Suprapubic skin (tissue), 4 donors: ENCODE data around the gene MARS1.

Experiments used
- POLR2A ChIP-seq, 2 donors: fragments of 450-650 bp; IDR thresholded peaks; one replicate each; pipeline ENCODE4 v1.6.1; 2017; ENCODE audit warnings: antibody characterized with exemption in 2 of 2, mild to moderate bottlenecking in 2 of 2, moderate library complexity in 2 of 2
- POLR2AphosphoS5 ChIP-seq, 3 donors: sonication (generic); formaldehyde crosslinking; IDR thresholded peaks; one replicate each; pipeline ENCODE4 v1.6.1; 2017; ENCODE audit warnings: antibody characterized with exemption in 3 of 3
- TF ChIP-seq, protein P1 (sequence below), 2 donors: fragments of 200-600 bp in 1 of 2; fragments of 450-650 bp in 1 of 2; sonication (generic) in 1 of 2; IDR thresholded peaks; one replicate each; pipeline ENCODE4 v1.5.1; 2016 to 2019; ENCODE audit warnings: antibody characterized with exemption in 2 of 2, mild to moderate bottlenecking in 1 of 2, moderate library complexity in 1 of 2

DNA sequence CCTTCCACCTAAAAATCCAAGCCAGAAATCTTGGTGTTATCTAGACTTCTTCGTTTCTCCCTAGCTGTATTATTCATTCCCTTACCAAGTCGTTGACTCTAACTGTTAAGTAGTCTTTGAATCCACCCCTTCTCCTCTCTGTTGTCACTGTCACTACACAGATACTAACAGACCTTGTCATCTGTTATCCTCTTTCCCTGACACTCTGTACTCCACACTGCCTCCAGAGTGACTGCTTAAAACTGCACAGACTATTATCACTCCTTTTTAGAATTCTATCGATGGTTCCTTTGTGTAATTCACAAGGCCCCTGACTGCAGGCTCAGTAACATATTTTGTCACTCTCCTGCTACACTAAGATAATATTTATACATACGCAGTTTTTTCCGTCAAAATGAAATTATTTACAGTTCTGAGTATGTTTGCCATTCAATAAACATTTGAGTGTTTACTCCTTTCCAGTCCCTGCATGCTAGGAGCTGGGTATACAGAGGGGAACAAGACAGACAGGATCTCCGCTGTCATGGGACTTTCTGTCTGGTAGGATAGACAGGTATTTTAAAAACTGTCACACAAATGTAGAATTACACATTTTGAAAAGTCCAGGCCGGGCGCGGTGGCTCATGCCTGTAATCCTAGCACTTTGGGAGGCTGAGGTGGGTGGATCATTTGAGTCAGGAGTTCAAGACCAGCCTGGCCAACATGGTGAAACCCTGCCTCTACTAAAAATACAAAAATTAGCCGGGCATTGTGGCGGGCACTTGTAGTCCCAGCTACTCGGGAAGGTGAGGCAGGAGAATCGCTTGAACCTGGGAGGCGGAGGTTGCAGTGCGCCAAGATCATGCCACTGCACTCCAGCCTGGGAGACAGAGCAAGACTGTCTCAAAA, 3.8 kb downstream of the MARS1 start:
- TF ChIP-seq, protein P1, sequence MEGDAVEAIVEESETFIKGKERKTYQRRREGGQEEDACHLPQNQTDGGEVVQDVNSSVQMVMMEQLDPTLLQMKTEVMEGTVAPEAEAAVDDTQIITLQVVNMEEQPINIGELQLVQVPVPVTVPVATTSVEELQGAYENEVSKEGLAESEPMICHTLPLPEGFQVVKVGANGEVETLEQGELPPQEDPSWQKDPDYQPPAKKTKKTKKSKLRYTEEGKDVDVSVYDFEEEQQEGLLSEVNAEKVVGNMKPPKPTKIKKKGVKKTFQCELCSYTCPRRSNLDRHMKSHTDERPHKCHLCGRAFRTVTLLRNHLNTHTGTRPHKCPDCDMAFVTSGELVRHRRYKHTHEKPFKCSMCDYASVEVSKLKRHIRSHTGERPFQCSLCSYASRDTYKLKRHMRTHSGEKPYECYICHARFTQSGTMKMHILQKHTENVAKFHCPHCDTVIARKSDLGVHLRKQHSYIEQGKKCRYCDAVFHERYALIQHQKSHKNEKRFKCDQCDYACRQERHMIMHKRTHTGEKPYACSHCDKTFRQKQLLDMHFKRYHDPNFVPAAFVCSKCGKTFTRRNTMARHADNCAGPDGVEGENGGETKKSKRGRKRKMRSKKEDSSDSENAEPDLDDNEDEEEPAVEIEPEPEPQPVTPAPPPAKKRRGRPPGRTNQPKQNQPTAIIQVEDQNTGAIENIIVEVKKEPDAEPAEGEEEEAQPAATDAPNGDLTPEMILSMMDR (IDR thresholded peaks at IDR 0.05): no peak
- TF ChIP-seq POLR2AphosphoS5 (IDR thresholded peaks at IDR 0.05): no peak
- TF ChIP-seq POLR2A (IDR thresholded peaks at IDR 0.05): no peak
